IPS-NIHi7 (cell line): ENCODE data around the gene DDHD1.

Experiments
- DNase-seq: peaks from one replicate; pipeline ENCODE4 v3.0.0; 2012; ENCODE audit warnings: mixed read lengths; ENCODE audit errors: extremely low spot score

Gene DDHD1

GRCh38 chr14:53034036-53034435, 119.1 kb downstream of the DDHD1 start:
- no peak for DNase-seq

DNA sequence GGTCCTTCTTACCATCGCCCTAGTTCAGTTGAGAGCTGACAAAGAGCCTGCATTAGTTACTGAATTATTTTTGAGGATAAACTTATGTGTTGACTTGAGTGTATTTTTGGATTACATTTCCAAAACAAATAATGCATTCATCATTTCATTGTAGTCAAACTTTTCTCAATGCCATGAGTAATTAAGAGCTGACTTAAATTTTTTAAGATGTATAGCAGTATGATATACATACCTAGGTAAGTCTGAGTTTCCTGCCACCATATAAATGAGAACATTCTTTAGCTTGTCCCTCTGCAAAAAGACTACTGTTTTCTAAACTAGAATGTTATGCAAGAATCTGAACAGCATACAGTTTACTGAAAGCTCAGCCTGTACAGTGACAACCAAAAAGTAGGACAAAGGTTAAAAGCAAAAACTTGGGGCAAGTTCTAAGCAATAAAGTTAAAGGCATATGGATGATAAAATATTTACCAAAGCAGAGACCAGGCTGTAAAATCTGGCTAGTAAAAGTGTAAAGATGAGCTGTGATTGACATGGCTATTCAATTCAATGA, 120.2 kb downstream of the DDHD1 start:
- no peak for DNase-seq

DNA sequence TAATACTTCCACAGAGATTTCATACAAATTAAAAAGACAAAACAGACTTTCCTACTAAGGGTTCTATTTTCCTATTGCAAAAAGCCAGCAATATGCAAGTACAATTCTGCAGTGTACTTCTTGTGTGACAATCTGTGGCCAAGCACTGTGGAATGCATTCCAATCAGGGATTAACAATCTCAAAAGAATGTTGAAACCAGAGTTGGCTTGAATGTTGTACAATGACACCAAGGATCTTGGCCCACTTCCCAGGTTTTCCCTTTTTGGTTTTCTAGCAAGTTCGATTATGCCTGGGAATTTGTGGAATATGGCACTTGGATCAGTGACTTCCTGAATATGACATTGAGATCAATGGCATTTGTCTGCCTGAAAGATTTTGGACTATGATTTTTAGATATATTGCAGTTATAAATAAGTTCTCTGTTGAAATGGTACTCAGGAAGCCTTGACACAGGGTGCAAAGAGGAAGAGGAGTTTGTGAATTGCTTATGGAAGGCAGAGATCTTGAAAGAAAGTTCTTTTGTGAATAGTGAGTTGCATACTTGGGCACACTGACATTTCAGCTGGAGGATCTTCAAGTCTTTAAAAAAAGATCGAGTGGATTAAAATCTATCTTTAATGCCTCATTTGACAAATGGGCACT, 120.8 kb downstream of the DDHD1 start:
- DNase-seq: no peak

DNA sequence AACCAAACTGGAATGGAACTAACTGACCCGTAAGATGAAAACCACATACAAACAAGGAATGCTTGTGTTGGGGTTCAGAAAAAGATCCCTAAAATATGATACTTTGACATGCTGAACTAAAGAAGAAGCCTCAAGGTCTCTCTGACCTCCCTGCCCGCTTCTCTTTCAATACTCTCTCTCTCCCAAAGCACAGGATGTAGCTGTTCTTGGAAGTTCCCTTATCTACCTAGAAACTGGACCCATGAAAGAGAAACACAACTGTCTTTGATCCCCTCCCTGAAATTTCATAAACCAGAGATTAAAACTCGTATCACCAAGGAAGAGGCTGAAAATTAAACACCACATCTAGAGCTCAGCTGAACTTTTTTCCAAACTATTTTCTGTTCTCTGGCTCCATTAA, 125.6 kb downstream of the DDHD1 start:
- DNase-seq: no peak

- no peak for DNase-seq
Observed at GRCh38 chr14:53027041-53027440, 126.1 kb downstream of the DDHD1 start.

- DNase-seq: no peak
Observed at GRCh38 chr14:53023325-53023724, 129.8 kb downstream of the DDHD1 start.

DNA sequence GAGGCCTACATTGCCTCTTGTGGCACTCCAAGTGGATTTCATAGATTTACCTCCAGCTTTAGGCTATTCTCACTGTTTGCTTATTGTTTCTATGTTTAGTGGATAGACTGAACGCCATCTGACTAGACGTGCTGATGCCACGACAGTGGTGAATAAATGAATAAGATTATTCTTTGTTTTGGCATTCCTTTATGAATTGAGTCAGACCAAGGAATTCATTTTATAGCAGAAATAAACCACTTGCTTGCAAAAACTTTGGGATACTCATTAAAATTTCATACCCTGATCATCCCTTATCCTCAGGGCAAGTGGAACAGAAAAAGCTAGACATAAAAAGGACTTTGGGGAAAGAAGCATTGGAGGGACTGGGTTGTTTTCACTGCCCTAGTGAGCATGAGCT, 130.5 kb downstream of the DDHD1 start:
- no peak for DNase-seq

DNA sequence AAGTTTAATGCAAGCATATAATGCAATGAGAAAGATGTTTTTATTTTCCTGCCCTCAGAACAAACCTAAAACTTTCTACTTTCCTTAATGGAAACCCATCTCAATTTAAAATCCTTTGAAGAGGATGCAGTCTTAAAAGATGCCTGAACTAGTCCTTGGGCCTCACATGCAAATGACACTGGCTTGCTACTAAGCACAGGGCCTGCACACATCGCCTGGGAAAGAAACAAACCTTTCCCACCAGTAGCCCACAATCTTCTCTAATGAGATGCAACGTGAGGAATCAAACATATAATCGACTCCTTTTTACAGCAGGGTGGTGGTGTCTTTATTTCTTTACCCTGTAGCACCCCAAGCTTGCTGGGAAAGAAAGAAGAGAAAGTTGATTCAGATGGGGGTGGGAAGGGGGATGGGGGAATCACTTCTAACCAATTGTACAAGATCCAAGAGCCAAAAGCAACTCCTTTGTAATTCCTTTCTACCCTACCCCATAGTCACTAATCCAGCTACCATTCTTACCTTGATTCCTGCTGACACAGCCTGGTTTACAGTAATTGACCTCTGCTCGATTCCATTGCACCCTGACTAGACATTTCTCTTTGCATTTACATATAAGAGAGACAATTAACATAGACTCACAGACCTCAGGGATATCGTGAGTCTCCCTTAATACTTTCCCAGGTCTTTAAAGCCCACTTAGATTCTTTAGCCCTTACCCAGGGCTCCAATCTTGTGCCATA, 132.8 kb downstream of the DDHD1 start:
- no peak for DNase-seq

- DNase-seq: no peak
Observed at GRCh38 chr14:53019406-53019805, 133.7 kb downstream of the DDHD1 start.

DNA sequence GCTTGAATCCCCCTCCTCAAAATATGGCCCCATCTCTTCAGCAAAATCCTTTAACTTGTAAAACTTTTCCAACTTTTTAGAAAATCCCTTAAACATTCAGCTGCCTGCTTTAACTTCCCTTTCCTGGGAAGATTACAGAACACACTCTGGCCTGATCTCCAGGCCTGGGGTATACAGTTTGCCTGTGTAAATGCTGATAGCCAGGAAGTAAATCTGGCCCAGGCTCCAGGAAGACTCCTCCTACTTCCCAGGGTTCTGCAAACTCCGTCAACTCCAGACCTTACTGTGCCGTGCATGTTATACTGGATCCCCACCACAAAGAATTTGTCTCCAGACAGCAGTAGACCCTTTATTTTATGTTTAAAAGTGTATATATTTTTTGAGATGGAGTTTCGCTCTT, 135.3 kb downstream of the DDHD1 start:
- no peak for DNase-seq

DNA sequence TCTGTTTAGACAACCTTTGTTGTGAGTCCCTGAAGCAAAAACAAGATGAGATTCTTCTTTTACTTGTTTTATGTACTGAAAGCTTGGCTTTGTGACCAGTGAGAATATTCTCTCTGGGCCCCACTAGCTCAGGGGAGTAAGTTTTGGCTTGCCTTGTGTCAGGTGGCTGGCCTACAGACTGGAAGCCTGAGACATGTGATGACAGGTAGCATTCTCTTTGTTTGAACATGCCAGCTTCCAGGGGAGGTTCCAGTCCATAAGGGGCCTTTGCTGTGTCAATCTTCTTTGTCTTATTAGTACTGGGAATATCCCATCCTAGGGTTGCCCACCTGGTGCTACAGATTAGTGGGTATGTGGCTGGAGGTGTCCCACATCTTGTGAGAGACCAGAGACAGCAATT, 136.2 kb downstream of the DDHD1 start:
- no peak for DNase-seq

- no peak for DNase-seq
Observed at GRCh38 chr14:53016491-53016890, 136.6 kb downstream of the DDHD1 start.

GRCh38 chr14:53011053-53011462, 142.1 kb downstream of the DDHD1 start:
- peak; percentile 77 for DNase-seq

- DNase-seq: no peak
Observed at GRCh38 chr14:53010193-53011040, 142.7 kb downstream of the DDHD1 start.

DNA sequence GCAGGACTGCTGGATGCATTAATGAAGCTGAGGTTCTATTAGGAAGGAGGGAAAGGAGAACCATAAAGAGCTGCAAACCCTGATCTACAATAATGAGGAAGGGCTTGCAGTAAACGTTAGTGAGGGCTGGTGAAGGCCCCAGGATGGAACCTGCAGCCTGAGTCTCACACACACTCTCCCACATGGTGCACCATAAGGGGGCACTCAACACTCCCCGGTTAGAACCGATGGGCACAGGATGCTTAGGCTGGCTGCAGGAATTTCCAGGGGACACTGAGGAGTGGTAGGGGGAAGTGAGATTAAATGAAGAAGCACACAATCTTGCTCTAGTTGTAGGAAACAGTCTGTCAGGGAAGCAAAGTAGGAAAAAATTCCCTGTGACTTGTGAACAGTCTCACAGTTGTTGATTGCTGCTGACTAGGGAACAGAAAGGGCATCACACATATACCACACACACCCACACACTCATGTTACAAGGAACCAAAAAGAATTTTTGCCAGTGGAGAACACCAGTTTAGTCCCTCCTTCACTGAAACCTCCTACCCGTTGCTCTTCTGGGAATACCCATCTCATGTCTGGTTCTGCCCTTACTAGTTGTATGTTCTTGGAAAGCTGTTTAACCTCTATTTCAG, 146.1 kb downstream of the DDHD1 start:
- DNase-seq: no peak

DNA sequence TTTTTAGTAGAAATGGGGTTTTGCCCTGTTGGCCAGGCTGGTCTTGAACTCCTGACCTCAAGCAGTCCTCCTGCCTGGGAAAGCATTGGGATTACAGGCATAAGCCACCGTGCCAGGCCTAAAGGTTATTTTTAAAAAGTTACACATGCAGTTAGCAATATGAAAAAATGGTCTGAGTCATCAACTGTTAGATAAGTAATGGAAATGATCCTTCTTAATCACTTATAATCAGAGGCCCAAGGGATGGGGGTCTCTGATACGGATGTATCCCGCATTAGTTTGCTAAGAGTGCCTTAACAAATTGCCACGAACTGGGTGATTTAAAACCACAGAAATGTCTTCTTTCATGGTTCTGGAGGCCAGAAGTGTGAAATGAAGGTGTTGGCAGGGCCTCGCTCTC, 148.1 kb downstream of the DDHD1 start:
- DNase-seq: no peak

GRCh38 chr14:53003776-53004175, 149.3 kb downstream of the DDHD1 start:
- no peak for DNase-seq

GRCh38 chr14:53002576-53002975, 150.5 kb downstream of the DDHD1 start:
- no peak for DNase-seq

GRCh38 chr14:53001787-53002378, 151.2 kb downstream of the DDHD1 start:
- DNase-seq: no peak

- DNase-seq: no peak
Observed at GRCh38 chr14:52998376-52999015, 154.6 kb downstream of the DDHD1 start.

DNA sequence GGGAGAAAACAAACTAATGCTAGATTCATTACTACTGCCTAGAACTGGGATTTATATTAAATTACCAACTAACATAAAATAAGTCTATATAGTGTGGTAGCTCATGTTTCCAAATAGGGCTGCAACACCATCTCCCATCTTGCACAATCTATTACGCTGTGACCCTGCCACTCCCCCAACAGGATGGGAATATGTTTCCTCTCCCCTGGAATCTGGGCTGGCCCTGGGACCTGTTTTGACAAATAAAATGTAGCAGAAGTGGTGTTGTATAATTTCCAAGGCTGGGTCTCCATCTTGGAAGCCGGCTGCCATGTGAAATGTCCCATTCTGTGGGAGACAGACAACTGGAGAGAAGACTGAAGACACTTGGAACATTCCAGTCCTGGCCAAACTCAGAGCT, 156.6 kb downstream of the DDHD1 start:
- DNase-seq: no peak
